Measurements from ENCODE around the gene RALGAPA2. TPM values are rescaled to one million over a fixed set of nuclear protein-coding genes. Genes with fewer than 3 reads are reported as not detected.

Gene RALGAPA2
- total and polyA plus RNA-seq, 10 donors, result 1.2 to 55.2 (median 29.4) TPM

DNA sequence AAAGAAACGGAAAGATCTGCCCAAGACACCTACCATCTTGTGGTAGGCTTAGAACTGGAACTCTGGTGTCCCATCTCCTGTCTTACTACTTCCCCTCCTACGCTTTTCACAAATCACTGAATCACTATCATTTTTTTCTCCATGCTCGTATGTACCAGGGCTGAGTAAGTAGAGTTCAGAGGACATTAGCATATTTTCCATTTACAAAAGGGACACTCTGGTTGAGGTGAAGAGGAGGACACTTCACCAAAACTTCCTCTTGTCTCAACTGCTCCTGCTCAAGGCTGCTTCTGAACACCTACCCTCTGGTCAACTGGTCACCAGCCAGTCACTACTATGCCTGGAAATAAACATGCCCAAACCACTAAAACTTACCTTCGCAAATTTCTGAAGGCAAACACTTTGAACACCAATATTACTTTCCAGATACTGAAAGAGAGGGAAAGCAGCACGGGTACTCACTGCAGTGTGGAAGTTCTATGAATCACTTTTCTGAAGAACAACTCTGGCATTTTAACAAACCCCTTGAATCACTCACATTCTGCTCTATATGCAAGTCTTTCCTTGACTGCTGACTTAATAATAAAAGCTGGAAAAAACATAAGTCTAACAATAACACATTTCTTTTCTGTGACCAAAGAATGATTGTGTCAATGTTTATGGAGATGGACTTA, 221.2 kb downstream of the RALGAPA2 start:
- Histone ChIP-seq H3K4me1 (no peaks in the 10 kb centered on the region), H3K4me3 (no peak overlapping the region), H3K9me3 (no peaks in the 10 kb centered on the region), H3K27ac (no peak overlapping the region), H3K36me3 (peaks cover 0 to 100% (median 18%) of the 10 kb centered on the region in 6 donors), H3K27me3 (replicated peaks in 1 of 7) (no peaks in the 10 kb centered on the region)
- intact Hi-C loops (cut with DNase I; ENCODE audit: low total_unique reads), result no loop called here
- DNase-seq, result no peak
- WGBS, 5 donors, result 77 to 86% (median 83%) methylated on average over 5 of the region's 5 CpGs
- TF ChIP-seq POLR2AphosphoS5 (IDR thresholded peaks at IDR 0.05) (no peak), POLR2A (IDR thresholded peaks at IDR 0.05) (no peak)
- TF ChIP-seq, protein P1, sequence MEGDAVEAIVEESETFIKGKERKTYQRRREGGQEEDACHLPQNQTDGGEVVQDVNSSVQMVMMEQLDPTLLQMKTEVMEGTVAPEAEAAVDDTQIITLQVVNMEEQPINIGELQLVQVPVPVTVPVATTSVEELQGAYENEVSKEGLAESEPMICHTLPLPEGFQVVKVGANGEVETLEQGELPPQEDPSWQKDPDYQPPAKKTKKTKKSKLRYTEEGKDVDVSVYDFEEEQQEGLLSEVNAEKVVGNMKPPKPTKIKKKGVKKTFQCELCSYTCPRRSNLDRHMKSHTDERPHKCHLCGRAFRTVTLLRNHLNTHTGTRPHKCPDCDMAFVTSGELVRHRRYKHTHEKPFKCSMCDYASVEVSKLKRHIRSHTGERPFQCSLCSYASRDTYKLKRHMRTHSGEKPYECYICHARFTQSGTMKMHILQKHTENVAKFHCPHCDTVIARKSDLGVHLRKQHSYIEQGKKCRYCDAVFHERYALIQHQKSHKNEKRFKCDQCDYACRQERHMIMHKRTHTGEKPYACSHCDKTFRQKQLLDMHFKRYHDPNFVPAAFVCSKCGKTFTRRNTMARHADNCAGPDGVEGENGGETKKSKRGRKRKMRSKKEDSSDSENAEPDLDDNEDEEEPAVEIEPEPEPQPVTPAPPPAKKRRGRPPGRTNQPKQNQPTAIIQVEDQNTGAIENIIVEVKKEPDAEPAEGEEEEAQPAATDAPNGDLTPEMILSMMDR (IDR thresholded peaks at IDR 0.05 in 8 of 11, conservative IDR thresholded peaks at IDR 0.05 in 3 of 11), result no peak

DNA sequence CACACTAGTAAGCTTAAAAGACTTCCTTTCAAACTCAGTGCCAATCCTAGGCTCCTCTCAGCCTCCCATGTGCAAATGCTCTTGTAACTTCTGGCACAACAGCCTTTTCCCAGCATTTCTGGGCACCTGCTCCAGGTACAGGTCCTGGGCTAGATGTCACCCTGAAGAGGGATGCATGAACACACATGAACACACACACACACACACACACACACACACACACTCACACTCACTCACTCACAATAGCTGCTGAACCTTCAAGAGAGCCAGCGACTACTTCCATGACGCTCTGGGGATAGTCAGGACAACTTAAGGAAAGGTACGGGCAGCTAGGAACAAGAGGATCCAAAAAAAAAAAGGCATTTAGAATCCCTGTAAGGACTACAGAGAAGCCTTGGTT, 221.8 kb downstream of the RALGAPA2 start:
- DNase-seq, result no peak
- Histone ChIP-seq H3K4me1 (no peaks in the 10 kb centered on the region), H3K36me3 (peaks cover 0 to 100% (median 16%) of the 10 kb centered on the region in 6 donors), H3K9me3 (no peaks in the 10 kb centered on the region), H3K27me3 (replicated peaks in 1 of 7) (no peaks in the 10 kb centered on the region), H3K4me3 (no peak overlapping the region), H3K27ac (no peak overlapping the region)
- TF ChIP-seq POLR2AphosphoS5 (IDR thresholded peaks at IDR 0.05) (no peak), POLR2A (IDR thresholded peaks at IDR 0.05) (no peak)
- TF ChIP-seq, protein P1 (IDR thresholded peaks at IDR 0.05 in 8 of 11, conservative IDR thresholded peaks at IDR 0.05 in 3 of 11), result no peak
- WGBS, 5 donors, result 94 to 100% (median 97%) methylated on average over 3 of the region's 3 CpGs
- intact Hi-C loops (cut with DNase I; ENCODE audit: low total_unique reads), result no loop called here

DNA sequence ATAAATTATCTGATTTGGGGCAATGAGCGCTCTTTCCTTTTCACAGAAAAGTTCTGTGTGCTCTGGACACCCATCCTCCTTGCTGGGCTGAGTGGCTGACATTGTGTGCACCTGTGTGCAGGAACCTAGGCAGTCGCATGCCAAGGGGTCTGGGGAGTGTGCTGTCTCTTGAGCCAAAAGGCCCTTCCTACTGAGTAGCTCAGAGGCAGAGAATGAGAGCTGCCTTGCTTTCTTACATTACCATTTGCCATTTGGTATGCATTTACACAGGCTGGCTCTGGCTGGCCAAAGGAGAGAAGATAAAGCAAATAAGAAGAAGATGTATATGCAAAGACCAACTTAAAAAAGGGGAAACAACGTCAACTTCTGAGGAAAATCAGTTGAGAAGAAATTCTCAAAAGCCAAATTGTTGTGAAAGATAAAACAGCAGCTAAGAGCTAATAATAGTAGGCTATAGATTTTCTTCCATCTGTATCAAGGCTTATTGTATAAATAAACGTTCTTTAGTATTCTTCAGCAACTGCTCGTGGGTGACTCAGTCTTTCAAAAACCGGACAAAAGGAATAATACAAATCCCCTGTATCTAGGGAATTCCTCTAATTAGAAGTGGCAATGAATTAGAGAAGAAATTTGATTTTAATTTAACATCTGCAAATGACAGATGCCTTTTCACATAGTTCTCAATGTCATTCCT, 222.6 kb downstream of the RALGAPA2 start:
- Histone ChIP-seq H3K4me1 (no peaks in the 10 kb centered on the region), H3K9me3 (no peaks in the 10 kb centered on the region), H3K27ac (no peak overlapping the region), H3K27me3 (replicated peaks in 1 of 7) (no peaks in the 10 kb centered on the region), H3K4me3 (no peak overlapping the region), H3K36me3 (peaks cover 0 to 94% (median 13%) of the 10 kb centered on the region in 6 donors)
- TF ChIP-seq POLR2A (IDR thresholded peaks at IDR 0.05) (no peak), POLR2AphosphoS5 (IDR thresholded peaks at IDR 0.05) (no peak)
- TF ChIP-seq, protein P1 (IDR thresholded peaks at IDR 0.05 in 8 of 11, conservative IDR thresholded peaks at IDR 0.05 in 3 of 11), result no peak
- no peak for DNase-seq
- 77 to 81% (median 80%) methylated on average over 6 of the region's 6 CpGs for WGBS, 5 donors
- intact Hi-C loops (cut with DNase I; ENCODE audit: low total_unique reads), result no loop called here

DNA sequence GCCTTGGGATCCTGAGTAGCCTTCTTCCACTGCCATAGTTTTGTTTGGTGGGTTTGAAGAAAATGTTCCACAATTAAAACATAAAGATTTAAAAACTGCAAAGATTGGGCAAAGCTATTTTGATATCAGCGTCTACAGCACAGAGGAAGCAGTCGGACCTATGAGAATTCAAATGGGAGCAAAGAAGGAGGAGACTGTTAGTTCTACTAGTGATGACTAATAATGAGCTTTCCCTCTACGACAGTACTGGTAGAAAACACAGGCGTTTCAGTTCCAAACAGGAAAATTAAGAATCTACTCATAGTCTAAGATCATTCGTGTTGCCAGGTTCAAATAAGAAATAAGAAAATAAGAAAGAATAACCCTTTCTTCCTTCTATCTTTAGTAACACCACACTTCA, 223.4 kb downstream of the RALGAPA2 start:
- Histone ChIP-seq H3K9me3 (no peaks in the 10 kb centered on the region), H3K36me3 (peaks cover 0 to 94% (median 9%) of the 10 kb centered on the region in 6 donors), H3K27ac (no peak overlapping the region), H3K4me3 (no peak overlapping the region), H3K27me3 (replicated peaks in 1 of 7) (no peaks in the 10 kb centered on the region), H3K4me1 (no peaks in the 10 kb centered on the region)
- WGBS, 5 donors, result 73 to 81% (median 75%) methylated on average over 5 of the region's 5 CpGs
- TF ChIP-seq, protein P1 (IDR thresholded peaks at IDR 0.05 in 8 of 11, conservative IDR thresholded peaks at IDR 0.05 in 3 of 11), result no peak
- TF ChIP-seq POLR2AphosphoS5 (IDR thresholded peaks at IDR 0.05) (no peak), POLR2A (IDR thresholded peaks at IDR 0.05) (no peak)
- intact Hi-C loops (cut with DNase I; ENCODE audit: low total_unique reads), result no loop called here
- DNase-seq, result no peak

All from spleen (tissue), 11 donors.